ENCODE data around the gene PLEKHM3. TPM values are rescaled to one million over a fixed set of nuclear protein-coding genes. Genes with fewer than 3 reads are reported as not detected.
"Not testable (repeated sequence)": the region's sequence is repeated elsewhere in the genome, so short reads cannot be mapped to it uniquely, and the experiment has no call there.

The PLEKHM3 gene
- total and polyA plus RNA-seq, 2 of the 13 experiments (the other 11 are each of a cell fraction or from before 2014, with no cell fraction given): 4.5 to 4.7 TPM

DNA sequence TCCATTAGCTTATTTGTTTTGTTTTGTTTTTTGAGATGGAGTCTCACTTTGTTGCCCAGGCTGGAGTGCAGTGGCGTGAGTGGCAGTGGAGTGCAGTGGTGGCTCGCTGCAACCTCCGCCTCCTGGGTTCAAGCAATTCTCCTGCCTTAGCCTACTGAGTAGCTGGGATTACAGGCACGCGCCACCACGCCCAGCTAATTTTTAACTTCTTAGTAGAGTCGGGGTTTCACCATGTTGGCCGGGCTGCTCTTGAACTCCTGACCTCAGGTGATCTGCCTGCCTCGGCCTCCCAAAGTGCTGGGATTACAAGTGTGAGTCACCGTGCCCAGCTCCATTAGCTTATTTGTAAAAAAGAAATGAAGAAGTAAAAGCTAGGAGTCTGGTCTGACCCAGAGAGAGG lies 213.7 kb downstream of the PLEKHM3 start (continued):
- not testable (repeated sequence) for TF ChIP-seq SOX13 (IDR thresholded peaks at IDR 0.05); MAZ (IDR thresholded peaks at IDR 0.05; ENCODE audit: borderline replicate concordance, low read depth, low read length); GABPA (IDR thresholded peaks at IDR 0.05; ENCODE audit: low read depth, low read length); EP300 (IDR thresholded peaks at IDR 0.05; ENCODE audit: low read depth in 2 of 2, low read length in 2 of 2)
- TF ChIP-seq SOX13 (CRISPR knock-in tag; conservative IDR thresholded peaks at IDR 0.05 in 1 of 2, IDR thresholded peaks at IDR 0.05 in 1 of 2) (peak in 1 of 2 experiments; percentile 74; a peak in 2 of 4 replicates), BCL6 (CRISPR knock-in tag; IDR thresholded peaks at IDR 0.05) (peak; percentile 36), ERF (CRISPR knock-in tag; IDR thresholded peaks at IDR 0.05) (peak; percentile 17), ISL2 (CRISPR knock-in tag; IDR thresholded peaks at IDR 0.05) (peak; percentile 80), MAZ (CRISPR knock-in tag; IDR thresholded peaks at IDR 0.05; ENCODE audit: low read depth) (peak; percentile 59; the same call in 1 of the 2 replicates), STAG1 (CRISPR knock-in tag; IDR thresholded peaks at IDR 0.05) (peak; percentile 14), MYC (CRISPR knock-in tag; IDR thresholded peaks at IDR 0.05; ENCODE audit: borderline replicate concordance) (peak; percentile 47; the same call in 1 of the 2 replicates), PHF21A (CRISPR knock-in tag; IDR thresholded peaks at IDR 0.05) (peak; percentile 41; the same call in 1 of the 2 replicates), TEAD3 (CRISPR knock-in tag; optimal IDR thresholded peaks at IDR 0.05; ENCODE audit: borderline replicate concordance) (peak; percentile 37), GABPA (CRISPR knock-in tag; IDR thresholded peaks at IDR 0.05; ENCODE audit: low read depth) (0 out of 2 replicates have a peak, but pooled peaks have one; percentile 20), ZBTB3 (CRISPR knock-in tag; IDR thresholded peaks at IDR 0.05; ENCODE audit: borderline replicate concordance, low read depth) (peak; percentile 69; the same call in 1 of the 2 replicates), ZNF598 (CRISPR knock-in tag; IDR thresholded peaks at IDR 0.05; ENCODE audit: borderline replicate concordance) (peak; percentile 66; the same call in 1 of the 2 replicates), EP300 (CRISPR knock-in tag; IDR thresholded peaks at IDR 0.05; ENCODE audit: borderline replicate concordance) (0 out of 2 replicates have a peak, but pooled peaks have one; percentile 4), RCOR2 (CRISPR knock-in tag; IDR thresholded peaks at IDR 0.05) (0 out of 2 replicates have a peak, but pooled peaks have one; percentile 81), ZNF264 (CRISPR knock-in tag; IDR thresholded peaks at IDR 0.05) (0 out of 2 replicates have a peak, but pooled peaks have one; percentile 43), ZSCAN9 (CRISPR knock-in tag; IDR thresholded peaks at IDR 0.05; ENCODE audit: borderline replicate concordance) (0 out of 2 replicates have a peak, but pooled peaks have one; percentile 47), RXRA (CRISPR knock-in tag; IDR thresholded peaks at IDR 0.05) (peak; percentile 94), SMC3 (IDR thresholded peaks at IDR 0.05; ENCODE audit: low read length) (0 out of 2 replicates have a peak, but pooled peaks have one; percentile 4), NR2F1 (CRISPR knock-in tag; IDR thresholded peaks at IDR 0.05) (peak; percentile 71 to 85; a peak in 3 of 4 replicates), ZNF331 (CRISPR knock-in tag; IDR thresholded peaks at IDR 0.05) (peak; percentile 41; the same call in 1 of the 2 replicates), ZNF335 (CRISPR knock-in tag; IDR thresholded peaks at IDR 0.05) (0 out of 2 replicates have a peak, but pooled peaks have one; percentile 23), KDM3A (CRISPR knock-in tag; IDR thresholded peaks at IDR 0.05; ENCODE audit: low read depth) (0 out of 2 replicates have a peak, but pooled peaks have one; percentile 65)
- TF ChIP-seq, protein P1, sequence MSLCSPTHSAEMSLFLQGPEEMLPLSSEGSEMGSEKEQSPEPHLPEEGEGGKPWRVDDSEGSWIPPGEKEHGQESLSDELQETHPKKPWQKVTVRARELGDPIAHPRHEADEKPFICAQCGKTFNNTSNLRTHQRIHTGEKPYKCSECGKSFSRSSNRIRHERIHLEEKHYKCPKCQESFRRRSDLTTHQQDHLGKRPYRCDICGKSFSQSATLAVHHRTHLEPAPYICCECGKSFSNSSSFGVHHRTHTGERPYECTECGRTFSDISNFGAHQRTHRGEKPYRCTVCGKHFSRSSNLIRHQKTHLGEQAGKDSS (CRISPR knock-in tag; IDR thresholded peaks at IDR 0.05; ENCODE audit: borderline replicate concordance, low read depth): peak; percentile 60; the same call in 1 of the 2 replicates
- TF ChIP-seq, protein P2, sequence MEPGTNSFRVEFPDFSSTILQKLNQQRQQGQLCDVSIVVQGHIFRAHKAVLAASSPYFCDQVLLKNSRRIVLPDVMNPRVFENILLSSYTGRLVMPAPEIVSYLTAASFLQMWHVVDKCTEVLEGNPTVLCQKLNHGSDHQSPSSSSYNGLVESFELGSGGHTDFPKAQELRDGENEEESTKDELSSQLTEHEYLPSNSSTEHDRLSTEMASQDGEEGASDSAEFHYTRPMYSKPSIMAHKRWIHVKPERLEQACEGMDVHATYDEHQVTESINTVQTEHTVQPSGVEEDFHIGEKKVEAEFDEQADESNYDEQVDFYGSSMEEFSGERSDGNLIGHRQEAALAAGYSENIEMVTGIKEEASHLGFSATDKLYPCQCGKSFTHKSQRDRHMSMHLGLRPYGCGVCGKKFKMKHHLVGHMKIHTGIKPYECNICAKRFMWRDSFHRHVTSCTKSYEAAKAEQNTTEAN (CRISPR knock-in tag; conservative IDR thresholded peaks at IDR 0.05): 0 out of 2 replicates have a peak, but pooled peaks have one; percentile 36
- TF ChIP-seq, protein P3, sequence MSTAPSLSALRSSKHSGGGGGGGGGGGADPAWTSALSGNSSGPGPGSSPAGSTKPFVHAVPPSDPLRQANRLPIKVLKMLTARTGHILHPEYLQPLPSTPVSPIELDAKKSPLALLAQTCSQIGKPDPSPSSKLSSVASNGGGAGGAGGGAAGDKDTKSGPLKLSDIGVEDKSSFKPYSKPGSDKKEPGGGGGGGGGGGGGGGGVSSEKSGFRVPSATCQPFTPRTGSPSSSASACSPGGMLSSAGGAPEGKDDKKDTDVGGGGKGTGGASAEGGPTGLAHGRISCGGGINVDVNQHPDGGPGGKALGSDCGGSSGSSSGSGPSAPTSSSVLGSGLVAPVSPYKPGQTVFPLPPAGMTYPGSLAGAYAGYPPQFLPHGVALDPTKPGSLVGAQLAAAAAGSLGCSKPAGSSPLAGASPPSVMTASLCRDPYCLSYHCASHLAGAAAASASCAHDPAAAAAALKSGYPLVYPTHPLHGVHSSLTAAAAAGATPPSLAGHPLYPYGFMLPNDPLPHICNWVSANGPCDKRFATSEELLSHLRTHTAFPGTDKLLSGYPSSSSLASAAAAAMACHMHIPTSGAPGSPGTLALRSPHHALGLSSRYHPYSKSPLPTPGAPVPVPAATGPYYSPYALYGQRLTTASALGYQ (CRISPR knock-in tag; IDR thresholded peaks at IDR 0.05): peak; percentile 70; the same call in 1 of the 2 replicates

Measured in HepG2 (cell line).